Measurements from ENCODE around the gene MTUS2. TPM values are rescaled to one million over a fixed set of nuclear protein-coding genes. Genes with fewer than 3 reads are reported as not detected.

The MTUS2 gene
- total and polyA plus RNA-seq, 2 of the 8 experiments (the other 6 are each of a cell fraction or from before 2014, with no cell fraction given): 0.18 to 0.80 TPM

- TF ChIP-seq CHD7 (IDR thresholded peaks at IDR 0.05; ENCODE audit: insufficient replicate concordance, low read length) (no peak), POLR2A (IDR thresholded peaks at IDR 0.05; ENCODE audit: control extremely low read depth in 1 of 2, low read depth in 2 of 2, low read length in 2 of 2) (no peak), RNF2 (IDR thresholded peaks at IDR 0.05; ENCODE audit: borderline replicate concordance, low read depth, low read length, missing control alignments, poor library complexity, severe bottlenecking) (no peak), JUND (IDR thresholded peaks at IDR 0.05; ENCODE audit: low read length) (no peak), POLR2AphosphoS5 (IDR thresholded peaks at IDR 0.05; ENCODE audit: low read depth, low read length) (no peak), SP2 (IDR thresholded peaks at IDR 0.05; ENCODE audit: low read length) (no peak), TEAD4 (IDR thresholded peaks at IDR 0.05; ENCODE audit: low read depth, low read length) (no peak), SP4 (IDR thresholded peaks at IDR 0.05; ENCODE audit: low read length) (no peak), RXRA (IDR thresholded peaks at IDR 0.05; ENCODE audit: insufficient read depth, low read depth, low read length) (no peak), HDAC6 (IDR thresholded peaks at IDR 0.05; ENCODE audit: low read depth, low read length) (no peak)
- TF ChIP-seq, protein P1, sequence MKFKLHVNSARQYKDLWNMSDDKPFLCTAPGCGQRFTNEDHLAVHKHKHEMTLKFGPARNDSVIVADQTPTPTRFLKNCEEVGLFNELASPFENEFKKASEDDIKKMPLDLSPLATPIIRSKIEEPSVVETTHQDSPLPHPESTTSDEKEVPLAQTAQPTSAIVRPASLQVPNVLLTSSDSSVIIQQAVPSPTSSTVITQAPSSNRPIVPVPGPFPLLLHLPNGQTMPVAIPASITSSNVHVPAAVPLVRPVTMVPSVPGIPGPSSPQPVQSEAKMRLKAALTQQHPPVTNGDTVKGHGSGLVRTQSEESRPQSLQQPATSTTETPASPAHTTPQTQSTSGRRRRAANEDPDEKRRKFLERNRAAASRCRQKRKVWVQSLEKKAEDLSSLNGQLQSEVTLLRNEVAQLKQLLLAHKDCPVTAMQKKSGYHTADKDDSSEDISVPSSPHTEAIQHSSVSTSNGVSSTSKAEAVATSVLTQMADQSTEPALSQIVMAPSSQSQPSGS (IDR thresholded peaks at IDR 0.05; ENCODE audit: low read length): no peak
Observed at GRCh38 chr13:28981530-28981929, 161.4 kb downstream of the MTUS2 start (continued).
